22Rv1 (cell line): ENCODE data around the gene TENM4.

Source experiments
- H3K27ac ChIP-seq: fragments of 450-650 bp; 2 replicates; pipeline ENCODE4 v1.5.1; 2017
- ZFX ChIP-seq: fragments of 450-650 bp; IDR thresholded peaks from 2 replicates; pipeline ENCODE4 v1.6.1; 2017; ENCODE audit warnings: antibody characterized with exemption, borderline replicate concordance
- TF ChIP-seq, protein P1 (sequence below): fragments of 450-650 bp; IDR thresholded peaks from 2 replicates; pipeline ENCODE4 v1.5.1; 2017; ENCODE audit warnings: mild to moderate bottlenecking

The TENM4 gene

DNA sequence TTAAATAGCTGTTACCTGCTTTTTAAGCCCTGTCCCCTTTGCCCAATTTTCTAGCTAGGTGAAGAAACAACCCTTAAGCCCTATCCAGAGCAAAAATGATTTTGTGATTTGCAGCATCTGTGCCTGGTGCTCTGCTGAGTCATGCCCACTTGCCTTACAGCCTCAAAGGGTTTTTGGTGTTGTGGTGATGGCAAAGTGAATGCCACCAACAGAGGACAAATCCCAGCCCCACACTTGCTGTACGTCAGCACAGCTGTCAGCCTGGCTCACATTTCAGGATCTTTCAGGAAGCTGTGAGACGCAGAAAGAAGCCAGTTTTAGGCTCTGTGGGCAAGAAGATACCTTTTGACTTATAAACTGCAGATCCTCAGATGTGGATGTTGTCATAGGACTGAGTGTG, 401.7 kb downstream of the TENM4 start:
- no peak overlapping the region for H3K27ac ChIP-seq
- TF ChIP-seq ZFX: no peak
- TF ChIP-seq, protein P1, sequence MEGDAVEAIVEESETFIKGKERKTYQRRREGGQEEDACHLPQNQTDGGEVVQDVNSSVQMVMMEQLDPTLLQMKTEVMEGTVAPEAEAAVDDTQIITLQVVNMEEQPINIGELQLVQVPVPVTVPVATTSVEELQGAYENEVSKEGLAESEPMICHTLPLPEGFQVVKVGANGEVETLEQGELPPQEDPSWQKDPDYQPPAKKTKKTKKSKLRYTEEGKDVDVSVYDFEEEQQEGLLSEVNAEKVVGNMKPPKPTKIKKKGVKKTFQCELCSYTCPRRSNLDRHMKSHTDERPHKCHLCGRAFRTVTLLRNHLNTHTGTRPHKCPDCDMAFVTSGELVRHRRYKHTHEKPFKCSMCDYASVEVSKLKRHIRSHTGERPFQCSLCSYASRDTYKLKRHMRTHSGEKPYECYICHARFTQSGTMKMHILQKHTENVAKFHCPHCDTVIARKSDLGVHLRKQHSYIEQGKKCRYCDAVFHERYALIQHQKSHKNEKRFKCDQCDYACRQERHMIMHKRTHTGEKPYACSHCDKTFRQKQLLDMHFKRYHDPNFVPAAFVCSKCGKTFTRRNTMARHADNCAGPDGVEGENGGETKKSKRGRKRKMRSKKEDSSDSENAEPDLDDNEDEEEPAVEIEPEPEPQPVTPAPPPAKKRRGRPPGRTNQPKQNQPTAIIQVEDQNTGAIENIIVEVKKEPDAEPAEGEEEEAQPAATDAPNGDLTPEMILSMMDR: no peak

- H3K27ac ChIP-seq: no peak overlapping the region
- TF ChIP-seq ZFX: no peak
- TF ChIP-seq, protein P1: no peak
Measured at GRCh38 chr11:79035881-79036280, 404.9 kb downstream of the TENM4 start.

DNA sequence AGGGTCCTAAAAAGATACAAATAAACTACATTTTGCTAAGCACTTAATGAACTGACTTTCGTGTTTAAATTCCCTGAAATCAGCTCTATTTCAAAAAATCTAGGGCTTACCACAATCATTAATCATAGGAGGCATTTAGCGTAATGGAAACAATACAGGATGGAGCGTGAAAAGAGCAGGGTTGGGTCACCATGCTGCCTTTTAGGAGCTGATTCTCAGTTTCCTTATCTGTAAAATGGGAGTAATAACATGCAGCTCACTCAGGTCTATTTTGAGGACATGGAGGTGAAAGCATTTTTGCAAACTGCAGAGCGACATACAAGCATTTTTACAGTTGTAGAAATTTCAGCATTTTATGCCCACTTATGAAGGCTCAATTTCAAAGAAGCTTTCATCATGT, 407.0 kb downstream of the TENM4 start:
- TF ChIP-seq, protein P1: no peak
- no peak for TF ChIP-seq ZFX

GRCh38 chr11:79030448-79030847, 410.4 kb downstream of the TENM4 start:
- TF ChIP-seq, protein P1: no peak
- no peak for TF ChIP-seq ZFX
- H3K27ac ChIP-seq: no peak overlapping the region

More for the DNA sequence above, 407.0 kb downstream of the TENM4 start:
- no peak overlapping the region for H3K27ac ChIP-seq

GRCh38 chr11:79028225-79028624, 412.6 kb downstream of the TENM4 start:
- no peak overlapping the region for H3K27ac ChIP-seq
- TF ChIP-seq ZFX: no peak
- TF ChIP-seq, protein P1: no peak

DNA sequence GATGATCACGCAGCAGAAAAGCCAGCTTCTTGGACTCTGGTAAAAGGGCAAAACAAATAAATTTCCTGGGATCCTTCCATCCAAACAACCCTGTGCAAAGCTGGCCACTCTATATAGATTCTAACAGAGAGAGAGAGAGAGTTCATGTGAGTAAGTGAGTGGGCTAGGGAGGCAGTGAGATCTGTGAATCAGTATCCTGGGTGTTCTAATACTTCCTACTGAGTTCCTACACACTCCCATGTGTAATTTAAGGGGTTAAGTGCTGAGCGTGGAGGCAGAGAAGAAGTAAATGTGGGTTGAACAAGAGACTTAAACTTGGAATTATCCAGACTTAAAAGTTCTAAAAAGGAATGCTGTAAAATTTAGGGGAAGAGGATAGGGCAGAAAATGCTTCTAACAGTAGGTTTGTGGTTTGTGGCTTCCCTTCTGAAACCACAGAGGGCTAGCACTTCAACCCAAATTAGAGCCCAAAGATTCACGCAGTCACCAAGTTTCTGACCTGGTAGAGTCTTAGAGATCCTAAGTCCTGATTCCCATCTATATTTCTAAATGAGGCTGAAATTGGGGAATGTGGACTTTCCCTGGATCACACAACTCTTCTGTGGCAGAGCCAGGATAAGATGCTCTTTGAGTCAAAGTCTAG, 413.9 kb downstream of the TENM4 start:
- TF ChIP-seq, protein P1: no peak
- TF ChIP-seq ZFX: no peak
- no peak overlapping the region for H3K27ac ChIP-seq

- H3K27ac ChIP-seq: no peak overlapping the region
- no peak for TF ChIP-seq ZFX
- TF ChIP-seq, protein P1: no peak
Measured at GRCh38 chr11:79025622-79026021, 415.2 kb downstream of the TENM4 start.
